GM08714 (cell line): ENCODE data around the gene KLRD1.

ENCODE experiments used
- H3K4me3 ChIP-seq: fragments of 200-500 bp; sonication (Bioruptor generic); 2 replicates; pipeline ENCODE4 v1.5.1; 2014; ENCODE audit warnings: mild to moderate bottlenecking, low read length, inconsistent platforms
- ZNF274 ChIP-seq: IDR thresholded peaks from 2 replicates; pipeline ENCODE4 v1.6.1; 2012; ENCODE audit warnings: mild to moderate bottlenecking, low read depth, low read length

The KLRD1 gene

GRCh38 chr12:10307630-10308029, at the start of gene KLRD1:
Gene KLRD1, plus strand, starts transcription at chr12:10307870. Its CDS starts 208 bp downstream, at chr12:10308078.
- no peak for TF ChIP-seq ZNF274
- no peak within 1 kb of the TSS for H3K4me3 ChIP-seq

- no peak for TF ChIP-seq ZNF274
- H3K4me3 ChIP-seq = no peak overlapping the region
Observed at GRCh38 chr12:10260927-10261326, 46.7 kb upstream of the KLRD1 start.

- TF ChIP-seq ZNF274 = no peak
- H3K4me3 ChIP-seq = no peak overlapping the region
Observed at GRCh38 chr12:10268037-10268436, 39.6 kb upstream of the KLRD1 start.

GRCh38 chr12:10272467-10272866, 35.2 kb upstream of the KLRD1 start:
- no peak overlapping the region for H3K4me3 ChIP-seq
- TF ChIP-seq ZNF274 = no peak

- TF ChIP-seq ZNF274 = no peak
- H3K4me3 ChIP-seq = no peak overlapping the region
Observed at GRCh38 chr12:10276774-10277173, 30.9 kb upstream of the KLRD1 start.

GRCh38 chr12:10278104-10278503, 29.6 kb upstream of the KLRD1 start:
- no peak for TF ChIP-seq ZNF274
- H3K4me3 ChIP-seq = no peak overlapping the region

GRCh38 chr12:10279937-10280336, 27.7 kb upstream of the KLRD1 start:
- no peak for TF ChIP-seq ZNF274
- no peak overlapping the region for H3K4me3 ChIP-seq

- no peak for TF ChIP-seq ZNF274
- H3K4me3 ChIP-seq = no peak overlapping the region
Observed at GRCh38 chr12:10283027-10283426, 24.6 kb upstream of the KLRD1 start.

- H3K4me3 ChIP-seq = no peak overlapping the region
- TF ChIP-seq ZNF274 = no peak
Observed at GRCh38 chr12:10285919-10286318, 21.8 kb upstream of the KLRD1 start.

GRCh38 chr12:10289005-10289754, 18.5 kb upstream of the KLRD1 start:
- no peak overlapping the region for H3K4me3 ChIP-seq
- TF ChIP-seq ZNF274 = no peak

GRCh38 chr12:10291030-10291429, 16.6 kb upstream of the KLRD1 start:
- no peak overlapping the region for H3K4me3 ChIP-seq
- no peak for TF ChIP-seq ZNF274

- no peak for TF ChIP-seq ZNF274
- no peak overlapping the region for H3K4me3 ChIP-seq
Observed at GRCh38 chr12:10293151-10293550, 14.5 kb upstream of the KLRD1 start.

- TF ChIP-seq ZNF274 = no peak
- H3K4me3 ChIP-seq = no peak overlapping the region
Observed at GRCh38 chr12:10293570-10294227, 14.0 kb upstream of the KLRD1 start.

- no peak for TF ChIP-seq ZNF274
- no peak overlapping the region for H3K4me3 ChIP-seq
Observed at GRCh38 chr12:10301103-10301502, 6.6 kb upstream of the KLRD1 start.

- no peak overlapping the region for H3K4me3 ChIP-seq
- no peak for TF ChIP-seq ZNF274
Observed at GRCh38 chr12:10304161-10304574, 3.5 kb upstream of the KLRD1 start.

- no peak for TF ChIP-seq ZNF274
- H3K4me3 ChIP-seq = no peak overlapping the region
Observed at GRCh38 chr12:10305411-10305810, 2.3 kb upstream of the KLRD1 start.
